GM12891 (cell line): ENCODE results near the gene APBA2.

ENCODE experiments used
- DNase-seq: peaks from one replicate; pipeline ENCODE4 v3.0.0; 2011; ENCODE audit warnings: low spot score; ENCODE audit not compliant: insufficient read length
- FAIRE-seq: peaks from 2 replicates; lab custom pipeline; 2011; peaks lifted over from hg19 to GRCh38; lab: Jason Lieb, UNC
- PAX5 ChIP-seq: IDR thresholded peaks from 2 replicates; pipeline ENCODE4 v1.6.1; 2011; ENCODE audit warnings: low read length, moderate library complexity, mild to moderate bottlenecking; ENCODE audit not compliant: insufficient read depth, severe bottlenecking
- POLR2A ChIP-seq: IDR thresholded peaks from 2 replicates; pipeline ENCODE4 v1.6.1; 2011; ENCODE audit warnings: low read depth, low read length, control low read depth
- POLR2AphosphoS5 ChIP-seq: IDR thresholded peaks from 2 replicates; pipeline ENCODE4 v1.6.1; 2011; ENCODE audit warnings: low read depth, low read length, control low read depth
- POU2F2 ChIP-seq: IDR thresholded peaks from 2 replicates; pipeline ENCODE4 v1.6.1; 2011; ENCODE audit warnings: low read depth, mild to moderate bottlenecking, control low read depth, low read length, moderate library complexity
- SPI1 ChIP-seq: IDR thresholded peaks from 2 replicates; pipeline ENCODE4 v1.6.1; 2011; ENCODE audit warnings: low read depth, low read length, control low read depth
- TAF1 ChIP-seq: IDR thresholded peaks from 2 replicates; pipeline ENCODE4 v1.6.1; 2011; ENCODE audit warnings: low read depth, low read length, control low read depth

The APBA2 gene

DNA sequence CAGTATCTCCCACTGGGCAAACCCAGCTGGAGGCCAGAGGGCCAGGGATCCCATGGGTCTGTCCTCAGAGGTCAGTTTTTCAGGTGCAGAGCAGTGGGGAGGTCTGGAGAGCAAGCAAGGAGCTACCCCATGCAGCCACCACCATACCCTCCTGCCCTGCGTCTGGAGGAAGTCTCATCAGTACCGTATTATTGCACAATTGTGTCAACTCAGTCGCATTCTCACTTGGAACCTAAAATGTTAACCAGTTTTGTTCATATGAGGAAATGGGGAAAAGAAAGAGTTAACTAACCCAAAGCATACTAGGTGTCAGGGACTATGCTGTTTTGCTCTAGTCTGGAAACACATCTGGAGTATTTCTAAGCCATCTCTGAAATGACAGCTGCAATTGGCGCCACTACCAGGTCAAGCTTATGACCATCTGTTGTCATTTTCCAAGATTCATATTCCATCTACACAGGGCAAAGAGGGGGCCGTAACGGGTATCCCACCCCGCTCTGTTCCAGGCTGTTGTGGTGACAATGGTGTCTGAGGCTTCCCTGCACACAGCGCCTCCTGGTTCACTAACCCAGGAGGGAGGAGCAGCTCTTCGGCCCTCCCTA is 16.9 kb upstream of the APBA2 start:
- FAIRE-seq, result no peak
- no peak for DNase-seq
- TF ChIP-seq POU2F2, result no peak
- no peak for TF ChIP-seq SPI1
- no peak for TF ChIP-seq PAX5
- TF ChIP-seq POLR2A, result no peak
- no peak for TF ChIP-seq TAF1
- TF ChIP-seq POLR2AphosphoS5, result no peak

DNA sequence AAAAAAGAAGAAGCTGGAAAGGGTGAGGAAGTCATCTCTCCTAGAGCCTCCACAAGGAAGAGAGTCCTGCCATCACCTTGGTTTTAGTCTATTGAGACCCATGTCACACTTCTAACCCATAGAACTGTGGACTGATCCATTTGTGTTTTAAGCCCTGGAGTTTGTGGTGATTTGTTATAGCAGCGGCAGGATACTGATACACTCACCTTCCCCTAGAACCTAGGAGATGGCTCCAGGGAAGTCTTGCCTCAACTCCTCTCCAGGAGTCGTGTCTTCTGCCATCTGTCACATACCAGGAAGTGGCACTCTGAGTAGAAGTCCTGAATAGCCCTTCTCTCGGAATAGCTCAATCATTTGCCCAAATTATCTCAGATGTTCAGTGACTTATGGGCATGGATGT is 14.6 kb upstream of the APBA2 start:
- DNase-seq, result no peak
- no peak for FAIRE-seq
- no peak for TF ChIP-seq POLR2AphosphoS5
- TF ChIP-seq POLR2A, result no peak
- no peak for TF ChIP-seq SPI1
- TF ChIP-seq POU2F2, result no peak
- TF ChIP-seq TAF1, result no peak
- no peak for TF ChIP-seq PAX5

DNA sequence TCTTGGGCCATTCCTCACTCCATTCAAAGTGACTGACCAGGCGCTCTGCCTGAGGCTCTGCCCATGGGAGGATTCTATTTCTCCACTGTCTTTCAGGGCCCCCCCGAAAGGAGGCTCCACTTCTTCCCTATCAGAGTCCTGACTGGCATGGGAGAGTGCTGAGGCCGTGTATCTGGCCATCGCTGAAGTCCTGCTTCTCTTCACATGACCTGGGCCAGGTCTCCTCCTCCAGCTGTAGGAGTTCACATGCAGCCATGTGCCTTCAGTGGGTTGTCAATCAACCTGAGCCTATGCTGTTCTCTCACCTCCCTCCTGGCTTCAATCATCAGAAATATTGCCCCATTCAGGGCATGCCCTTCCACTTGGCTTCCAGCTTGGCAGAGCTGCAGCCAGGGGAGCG is 12.8 kb upstream of the APBA2 start:
- FAIRE-seq, result no peak

DNA sequence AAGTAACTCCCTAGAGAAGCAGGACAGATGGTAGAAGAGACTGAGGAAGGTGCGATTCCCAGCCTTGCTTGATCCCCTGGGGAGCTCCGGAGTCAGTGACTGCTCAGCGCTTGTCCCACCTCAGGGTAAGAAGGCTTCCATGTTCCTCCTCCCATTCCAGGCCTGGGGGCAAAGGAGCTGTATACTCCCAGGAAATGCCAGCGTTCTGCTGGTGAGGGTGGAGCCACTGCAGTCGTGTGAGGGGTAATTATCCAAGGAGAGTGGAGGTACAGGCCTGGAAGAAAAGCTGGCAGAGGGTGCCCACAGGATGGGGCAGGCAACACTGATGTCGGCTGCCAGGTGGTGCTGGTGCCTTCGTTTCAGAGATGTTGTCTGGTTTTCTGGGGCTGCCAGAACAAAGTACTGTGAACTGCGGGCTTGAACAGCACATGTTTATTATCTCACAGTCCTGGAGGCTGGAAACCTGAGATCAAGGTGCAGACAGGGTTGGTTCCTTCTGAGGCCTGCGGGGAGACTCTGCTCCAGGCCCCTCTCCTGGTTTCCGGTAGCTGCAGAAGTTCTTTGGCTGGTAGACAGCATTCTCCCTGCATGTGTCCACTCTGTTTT is 12.1 kb upstream of the APBA2 start:
- TF ChIP-seq POLR2AphosphoS5, result no peak
- no peak for TF ChIP-seq POLR2A
- TF ChIP-seq TAF1, result no peak
- no peak for TF ChIP-seq POU2F2
- TF ChIP-seq SPI1, result no peak
- no peak for TF ChIP-seq PAX5
- DNase-seq (no peak), FAIRE-seq (no peak)

More for the DNA sequence above, 12.8 kb upstream of the APBA2 start:
- no peak for TF ChIP-seq TAF1
- DNase-seq, result no peak

DNA sequence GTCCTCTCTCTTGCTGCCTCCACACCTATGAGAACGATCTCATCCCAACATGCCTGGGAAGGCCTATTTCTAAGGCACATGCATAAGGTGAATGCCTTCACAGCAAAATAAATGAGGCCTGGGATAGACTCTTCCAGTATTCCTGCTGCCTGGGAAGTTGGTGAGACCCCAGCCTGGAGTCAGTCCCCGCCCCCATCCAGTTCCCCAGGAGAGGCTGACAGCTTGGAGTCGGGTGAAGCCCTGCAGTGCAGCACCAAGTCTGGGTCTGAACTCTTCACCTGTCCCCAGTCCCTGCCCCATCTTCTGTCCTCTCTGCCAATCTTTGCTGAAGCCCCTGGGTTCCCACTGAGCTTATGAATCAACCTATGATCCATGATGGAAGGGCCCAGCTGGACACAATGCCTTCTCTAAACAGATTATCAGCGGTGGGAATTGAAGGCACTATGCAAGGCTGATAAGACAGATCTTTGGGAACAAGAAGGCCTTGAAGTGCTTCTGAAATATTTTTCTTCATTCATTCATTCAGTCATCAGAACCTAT is 10.2 kb upstream of the APBA2 start:
- DNase-seq, result no peak
- no peak for FAIRE-seq
- TF ChIP-seq POU2F2 (no peak), TAF1 (no peak), POLR2AphosphoS5 (no peak), SPI1 (no peak), PAX5 (no peak), POLR2A (no peak)

DNA sequence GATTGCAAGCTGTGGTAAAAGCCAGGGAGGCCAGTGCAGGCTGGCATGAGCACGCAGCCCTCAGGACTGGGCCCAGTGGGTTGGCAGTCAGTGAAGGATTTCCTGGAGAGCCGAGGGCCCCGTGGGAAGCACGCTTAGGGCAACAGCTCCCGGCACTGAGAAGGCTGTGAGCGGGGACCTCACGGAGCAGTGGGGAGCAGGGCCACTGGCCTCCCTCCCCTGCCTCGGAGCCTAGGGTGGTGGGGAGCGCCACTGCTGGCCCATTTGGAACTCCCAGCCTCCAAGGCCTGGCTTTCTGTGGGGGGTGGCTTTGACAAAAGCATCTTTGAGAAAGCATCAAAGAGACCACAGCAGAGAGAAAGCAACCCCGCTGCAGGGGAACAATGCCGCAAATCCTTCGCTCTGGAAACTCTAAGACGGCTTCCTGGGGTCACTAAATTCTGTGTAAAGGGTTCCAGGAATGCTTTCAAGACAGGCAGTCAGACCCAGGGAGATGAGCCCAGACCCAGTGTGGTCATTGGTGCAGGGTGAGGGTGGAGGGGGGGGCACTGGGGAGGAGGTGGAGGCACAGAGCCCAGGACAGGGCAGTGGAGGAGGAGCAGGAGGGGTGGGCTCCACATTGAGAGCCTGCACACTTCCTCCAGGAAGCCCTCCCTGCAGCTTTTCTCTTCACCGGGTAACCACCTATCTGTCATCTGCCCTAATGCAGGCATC is 9.5 kb upstream of the APBA2 start:
- FAIRE-seq (no peak), DNase-seq (no peak)
- TF ChIP-seq PAX5 (no peak), SPI1 (no peak), POU2F2 (no peak), POLR2AphosphoS5 (no peak), POLR2A (no peak), TAF1 (no peak)

DNA sequence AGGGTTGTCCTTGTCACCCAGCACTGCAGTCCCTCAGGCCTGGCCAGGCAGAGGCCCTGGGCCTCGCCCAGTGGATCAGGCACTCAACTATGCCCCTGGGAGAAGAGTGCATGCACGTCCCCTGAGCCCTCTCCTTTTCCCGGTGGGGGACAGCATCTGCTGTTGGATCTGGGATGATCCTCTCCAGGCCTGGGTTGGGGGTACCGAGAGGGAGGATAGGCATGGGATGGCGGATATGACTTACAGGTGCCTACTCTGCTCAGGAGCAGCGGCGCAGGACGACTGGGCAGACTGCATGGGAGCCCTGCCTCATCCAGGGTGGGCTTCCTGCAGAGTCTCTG is 9.0 kb upstream of the APBA2 start:
- FAIRE-seq, result no peak
- no peak for DNase-seq
- TF ChIP-seq PAX5 (no peak), SPI1 (no peak)

DNA sequence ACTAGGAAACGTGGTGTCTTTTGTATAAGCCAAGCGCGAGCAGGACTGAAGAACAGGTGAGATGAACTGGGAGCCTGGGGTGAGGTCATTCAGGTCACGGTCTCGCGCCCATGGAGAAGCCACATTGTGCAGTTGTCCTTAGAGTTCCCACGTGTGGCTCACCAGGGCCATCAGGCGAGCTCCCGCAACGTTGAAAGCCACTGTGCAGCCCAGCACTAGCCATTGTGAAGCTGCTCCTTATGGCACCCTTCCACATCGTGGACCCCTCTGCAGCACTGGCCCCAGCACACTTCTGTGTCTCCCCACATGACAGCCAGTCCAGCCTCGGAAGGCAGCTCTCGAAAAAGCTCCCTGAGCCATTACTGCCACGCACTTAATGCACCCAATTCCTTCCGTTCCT is 7.6 kb upstream of the APBA2 start:
- FAIRE-seq (no peak), DNase-seq (no peak)

DNA sequence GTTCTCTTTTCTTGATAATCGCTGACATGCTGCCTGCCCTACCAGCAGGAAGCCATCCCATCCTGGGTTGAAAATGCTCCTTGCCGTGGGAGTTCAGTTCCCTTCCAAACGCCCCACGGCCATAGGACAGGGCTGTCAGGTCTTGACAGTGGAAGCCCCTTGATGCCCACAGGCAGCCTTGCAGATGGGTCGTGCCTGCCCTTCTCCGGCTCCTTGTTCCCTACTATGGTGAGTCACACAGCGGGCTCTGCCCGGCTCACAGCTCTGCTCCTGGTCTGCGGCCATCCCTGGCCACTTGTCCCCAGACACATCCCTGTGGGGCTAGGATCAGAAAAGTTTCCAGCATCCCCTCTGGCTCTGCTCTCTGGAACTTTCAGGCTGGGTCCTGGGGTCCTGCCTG is 6.2 kb upstream of the APBA2 start:
- TF ChIP-seq POLR2A, result no peak
- TF ChIP-seq TAF1, result no peak
- no peak for TF ChIP-seq PAX5
- DNase-seq, result no peak
- FAIRE-seq, result no peak

More for the DNA sequence above, 7.6 kb upstream of the APBA2 start:
- TF ChIP-seq SPI1, result no peak
- no peak for TF ChIP-seq POLR2A
- no peak for TF ChIP-seq POLR2AphosphoS5
- no peak for TF ChIP-seq TAF1
- TF ChIP-seq PAX5, result no peak
- TF ChIP-seq POU2F2, result no peak
